Osteoblast (primary cell): ENCODE data around the gene RPS6KA2. TPM values are rescaled to one million over a fixed set of nuclear protein-coding genes. Genes with fewer than 3 reads are reported as not detected.
"Not testable (repeated sequence)": the region's sequence is repeated elsewhere in the genome, so short reads cannot be mapped to it uniquely, and the experiment has no call there.

Experiments used
- DNase-seq: peaks from one replicate; pipeline ENCODE4 v3.0.0; 2011; ENCODE audit warnings: low spot score, mixed read lengths; ENCODE audit not compliant: insufficient read length; ENCODE audit errors: missing footprints
- H2AFZ ChIP-seq: 2 replicates; pipeline ENCODE4 v1.6.0; 2011; ENCODE audit warnings: mild to moderate bottlenecking, low read length
- H3K27ac ChIP-seq: 2 replicates; pipeline ENCODE4 v1.5.1; 2011; ENCODE audit warnings: mild to moderate bottlenecking, low read depth, low read length, moderate library complexity
- H3K27me3 ChIP-seq: 2 replicates; pipeline ENCODE4 v1.6.0; 2012; ENCODE audit warnings: mild to moderate bottlenecking, control low read depth, inconsistent platforms, low read length, moderate library complexity; ENCODE audit not compliant: insufficient read depth
- H3K36me3 ChIP-seq: 2 replicates; pipeline ENCODE4 v1.5.1; 2011; ENCODE audit warnings: mild to moderate bottlenecking, low read length, control low read depth, moderate library complexity; ENCODE audit not compliant: insufficient read depth
- H3K4me1 ChIP-seq: 2 replicates; pipeline ENCODE4 v1.5.1; 2011; ENCODE audit warnings: mild to moderate bottlenecking, low read length, control low read depth, moderate library complexity; ENCODE audit not compliant: insufficient read depth
- H3K4me2 ChIP-seq: 2 replicates; pipeline ENCODE4 v1.6.0; 2011; ENCODE audit warnings: mild to moderate bottlenecking, low read length; ENCODE audit not compliant: insufficient read depth
- H3K4me3 ChIP-seq: fragments of 200-600 bp; sonication (generic); 3 replicates; pipeline ENCODE4 v1.5.1; 2012; ENCODE audit warnings: mild to moderate bottlenecking, low read length, inconsistent platforms; ENCODE audit not compliant: insufficient read depth
- H3K79me2 ChIP-seq: 2 replicates; pipeline ENCODE4 v1.6.0; 2012; ENCODE audit warnings: mild to moderate bottlenecking, low read length, control low read depth, inconsistent platforms; ENCODE audit not compliant: insufficient read depth
- H3K9me3 ChIP-seq: 2 replicates; pipeline ENCODE4 v1.5.1; 2011; ENCODE audit warnings: low read depth, low read length, control low read depth
- H4K20me1 ChIP-seq: 2 replicates; pipeline ENCODE4 v1.6.0; 2012; ENCODE audit warnings: mild to moderate bottlenecking, low read length, control low read depth; ENCODE audit not compliant: insufficient read depth
- CTCF ChIP-seq: IDR thresholded peaks from 2 replicates; pipeline ENCODE4 v1.5.1; 2011; ENCODE audit warnings: mild to moderate bottlenecking, low read depth, low read length, moderate library complexity; ENCODE audit errors: extremely low read depth
- total RNA-seq: library from RNA; depleted of rRNA; stranded (reverse); fragments of >200 nt; gene quantifications from 2 replicates; pipeline ENCODE4 v1.2.3, GENCODE V29; 2012

Gene RPS6KA2
- total RNA-seq, 1 donor = 113 TPM

- Histone ChIP-seq H3K27ac (no peak overlapping the region), H3K4me2 (no peak overlapping the region), H3K36me3 (no peaks in the 10 kb centered on the region), H3K27me3 (no peaks in the 10 kb centered on the region), H3K79me2 (peaks cover 71% of the 10 kb centered on the region), H3K4me1 (peaks cover 25% of the 10 kb centered on the region), H3K9me3 (no peaks in the 10 kb centered on the region), H3K4me3 (no peak overlapping the region), H4K20me1 (peaks cover 6% of the 10 kb centered on the region), H2AFZ (no peak overlapping the region)
- no peak for TF ChIP-seq CTCF
- DNase-seq = no peak
Observed at GRCh38 chr6:166584853-166585429, 42.1 kb downstream of the RPS6KA2 start.

- peak overlapping the region; percentile 13 for H3K27ac ChIP-seq
- DNase-seq = no peak
- no peaks in the 10 kb centered on the region for H3K27me3 ChIP-seq
- no peak overlapping the region for H3K4me2 ChIP-seq
- H3K79me2 ChIP-seq = peaks cover 63% of the 10 kb centered on the region
- TF ChIP-seq CTCF = no peak
- no peak overlapping the region for H2AFZ ChIP-seq
- no peaks in the 10 kb centered on the region for H3K36me3 ChIP-seq
- peaks cover 6% of the 10 kb centered on the region for H4K20me1 ChIP-seq
- H3K4me3 ChIP-seq = no peak overlapping the region
- H3K9me3 ChIP-seq = no peaks in the 10 kb centered on the region
- H3K4me1 ChIP-seq = peaks cover 18% of the 10 kb centered on the region
Observed at GRCh38 chr6:166584155-166584554, 42.9 kb downstream of the RPS6KA2 start.

GRCh38 chr6:166583230-166583965, 43.7 kb downstream of the RPS6KA2 start:
- TF ChIP-seq CTCF = no peak
- H3K27ac ChIP-seq = peak overlapping the region; percentile 28

GRCh38 chr6:166582258-166582657, 44.8 kb downstream of the RPS6KA2 start:
- Histone ChIP-seq H3K27me3 (no peaks in the 10 kb centered on the region), H3K36me3 (no peaks in the 10 kb centered on the region), H4K20me1 (no peaks in the 10 kb centered on the region), H3K9me3 (no peaks in the 10 kb centered on the region), H3K27ac (no peak overlapping the region), H2AFZ (no peak overlapping the region), H3K4me3 (no peak overlapping the region), H3K79me2 (peaks cover 47% of the 10 kb centered on the region), H3K4me1 (peaks cover 10% of the 10 kb centered on the region), H3K4me2 (no peak overlapping the region)
- TF ChIP-seq CTCF = no peak
- no peak for DNase-seq

More at GRCh38 chr6:166583230-166583965, 43.7 kb downstream of the RPS6KA2 start:
- Histone ChIP-seq H3K4me2 (no peak overlapping the region), H3K27me3 (no peaks in the 10 kb centered on the region), H3K36me3 (no peaks in the 10 kb centered on the region), H3K9me3 (no peaks in the 10 kb centered on the region), H3K79me2 (peaks cover 56% of the 10 kb centered on the region), H3K4me3 (no peak overlapping the region), H2AFZ (no peak overlapping the region), H4K20me1 (peaks cover 2% of the 10 kb centered on the region), H3K4me1 (peaks cover 10% of the 10 kb centered on the region)
- no peak for DNase-seq

GRCh38 chr6:166581801-166582200, 45.2 kb downstream of the RPS6KA2 start:
- DNase-seq, H3K36me3 ChIP-seq, H3K27me3 ChIP-seq, H3K9me3 ChIP-seq, H2AFZ ChIP-seq, H3K27ac ChIP-seq, H3K4me2 ChIP-seq, H3K4me3 ChIP-seq, H3K4me1 ChIP-seq, H4K20me1 ChIP-seq: not testable (repeated sequence)
- H3K79me2 ChIP-seq = peaks cover 42% of the 10 kb centered on the region
